NT2/D1 (cell line): Measurements from ENCODE around the gene TARS3.

Experiments
- YY1 ChIP-seq: IDR thresholded peaks from 2 replicates; pipeline ENCODE4 v1.6.1; 2011; ENCODE audit not compliant: insufficient read length, insufficient read depth
- ZNF274 ChIP-seq: IDR thresholded peaks from 2 replicates; pipeline ENCODE4 v1.6.1; 2011; ENCODE audit warnings: mild to moderate bottlenecking, low read depth, low read length

- TF ChIP-seq YY1, result no peak
- no peak for TF ChIP-seq ZNF274
Measured at GRCh38 chr15:101613130-101614000, 110.9 kb downstream of the TARS3 start.
